Panc1 (cell line): ENCODE results near the gene PBOV1.

Experiments
- POLR2AphosphoS5 ChIP-seq: IDR thresholded peaks from 2 replicates; pipeline ENCODE4 v1.6.1; 2012; ENCODE audit warnings: mild to moderate bottlenecking, low read depth, low read length, moderate library complexity
- SIN3A ChIP-seq: IDR thresholded peaks from 2 replicates; pipeline ENCODE4 v1.6.1; 2012; ENCODE audit warnings: low read depth, mild to moderate bottlenecking, low read length, moderate library complexity, borderline replicate concordance; ENCODE audit not compliant: insufficient read depth
- TCF7L2 ChIP-seq: IDR thresholded peaks from 2 replicates; pipeline ENCODE4 v1.6.1; 2011; ENCODE audit warnings: mild to moderate bottlenecking, low read depth, low read length, inconsistent platforms
- TF ChIP-seq, protein P1 (sequence below): fragments of 450-650 bp; IDR thresholded peaks from 2 replicates; pipeline ENCODE4 v1.5.1; 2017; ENCODE audit warnings: mild to moderate bottlenecking

DNA sequence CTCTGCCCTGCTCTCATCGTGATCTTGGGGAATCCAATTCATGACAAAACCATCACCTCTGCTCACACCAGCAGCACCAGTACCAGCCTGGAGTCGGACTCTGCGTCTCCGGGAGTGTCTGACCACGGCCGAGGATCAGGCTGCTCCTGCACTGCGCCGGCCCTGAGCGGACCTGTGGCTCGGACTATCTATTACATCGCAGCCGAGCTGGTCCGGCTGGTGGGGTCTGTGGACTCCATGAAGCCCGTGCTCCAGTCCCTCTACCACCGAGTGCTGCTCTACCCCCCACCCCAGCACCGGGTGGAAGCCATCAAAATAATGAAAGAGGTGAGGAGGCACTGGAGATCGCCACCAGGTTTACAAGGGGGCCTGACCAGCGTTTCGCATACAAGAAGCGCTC is 37.2 kb upstream of the PBOV1 start:
- TF ChIP-seq, protein P1, sequence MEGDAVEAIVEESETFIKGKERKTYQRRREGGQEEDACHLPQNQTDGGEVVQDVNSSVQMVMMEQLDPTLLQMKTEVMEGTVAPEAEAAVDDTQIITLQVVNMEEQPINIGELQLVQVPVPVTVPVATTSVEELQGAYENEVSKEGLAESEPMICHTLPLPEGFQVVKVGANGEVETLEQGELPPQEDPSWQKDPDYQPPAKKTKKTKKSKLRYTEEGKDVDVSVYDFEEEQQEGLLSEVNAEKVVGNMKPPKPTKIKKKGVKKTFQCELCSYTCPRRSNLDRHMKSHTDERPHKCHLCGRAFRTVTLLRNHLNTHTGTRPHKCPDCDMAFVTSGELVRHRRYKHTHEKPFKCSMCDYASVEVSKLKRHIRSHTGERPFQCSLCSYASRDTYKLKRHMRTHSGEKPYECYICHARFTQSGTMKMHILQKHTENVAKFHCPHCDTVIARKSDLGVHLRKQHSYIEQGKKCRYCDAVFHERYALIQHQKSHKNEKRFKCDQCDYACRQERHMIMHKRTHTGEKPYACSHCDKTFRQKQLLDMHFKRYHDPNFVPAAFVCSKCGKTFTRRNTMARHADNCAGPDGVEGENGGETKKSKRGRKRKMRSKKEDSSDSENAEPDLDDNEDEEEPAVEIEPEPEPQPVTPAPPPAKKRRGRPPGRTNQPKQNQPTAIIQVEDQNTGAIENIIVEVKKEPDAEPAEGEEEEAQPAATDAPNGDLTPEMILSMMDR = no peak
- TF ChIP-seq POLR2AphosphoS5 (no peak), SIN3A (no peak), TCF7L2 (no peak)
